ENCODE results near the gene RASGRP4. TPM values are rescaled to one million over a fixed set of nuclear protein-coding genes. Genes with fewer than 3 reads are reported as not detected.

The RASGRP4 gene, protein sequence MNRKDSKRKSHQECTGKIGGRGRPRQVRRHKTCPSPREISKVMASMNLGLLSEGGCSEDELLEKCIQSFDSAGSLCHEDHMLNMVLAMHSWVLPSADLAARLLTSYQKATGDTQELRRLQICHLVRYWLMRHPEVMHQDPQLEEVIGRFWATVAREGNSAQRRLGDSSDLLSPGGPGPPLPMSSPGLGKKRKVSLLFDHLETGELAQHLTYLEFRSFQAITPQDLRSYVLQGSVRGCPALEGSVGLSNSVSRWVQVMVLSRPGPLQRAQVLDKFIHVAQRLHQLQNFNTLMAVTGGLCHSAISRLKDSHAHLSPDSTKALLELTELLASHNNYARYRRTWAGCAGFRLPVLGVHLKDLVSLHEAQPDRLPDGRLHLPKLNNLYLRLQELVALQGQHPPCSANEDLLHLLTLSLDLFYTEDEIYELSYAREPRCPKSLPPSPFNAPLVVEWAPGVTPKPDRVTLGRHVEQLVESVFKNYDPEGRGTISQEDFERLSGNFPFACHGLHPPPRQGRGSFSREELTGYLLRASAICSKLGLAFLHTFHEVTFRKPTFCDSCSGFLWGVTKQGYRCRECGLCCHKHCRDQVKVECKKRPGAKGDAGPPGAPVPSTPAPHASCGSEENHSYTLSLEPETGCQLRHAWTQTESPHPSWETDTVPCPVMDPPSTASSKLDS
- 0.10 TPM for polyA plus RNA-seq (2013, experiment 1 of 2)
- polyA plus RNA-seq (2013, experiment 2 of 2), result 0.17 TPM

DNA sequence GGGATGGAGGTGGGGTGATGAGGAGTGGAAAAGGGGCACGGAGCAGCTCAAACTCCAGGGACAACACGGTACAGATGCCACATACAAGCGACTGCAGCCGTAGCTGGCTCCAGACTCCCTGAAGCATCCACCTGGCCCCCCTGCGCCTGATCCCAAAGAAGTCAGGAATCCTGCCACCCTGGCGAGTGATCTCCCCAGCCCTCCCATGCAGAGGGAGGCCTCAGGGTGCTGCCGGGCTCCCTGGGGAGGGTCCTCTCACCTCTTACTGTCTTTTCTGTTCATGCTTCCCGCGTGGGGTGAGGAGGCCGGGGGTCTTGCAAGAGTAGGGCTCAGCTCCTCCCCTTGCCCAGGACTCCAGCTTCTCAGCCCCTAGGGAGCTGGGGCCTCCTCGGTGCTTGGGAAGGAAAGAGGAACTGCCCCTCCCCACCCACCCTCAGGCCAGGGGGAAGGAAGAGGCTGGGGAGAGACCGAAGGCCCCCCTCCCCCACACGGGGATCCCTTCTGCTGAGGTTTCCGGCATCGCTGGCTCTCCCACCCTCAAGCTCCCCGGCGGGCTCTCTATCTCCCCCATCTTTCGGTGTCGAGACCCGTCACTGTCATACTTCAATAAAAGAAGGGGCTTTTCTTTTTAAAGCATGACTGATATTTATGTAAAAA, at the start of gene RASGRP4:
RASGRP4 (minus strand) TSS at position 410 of the 657 bp plus-strand sequence; CDS start at position 282, 128 bp downstream.
- no peak within 1 kb of the TSS for H3K27ac ChIP-seq (replicated peaks; ENCODE audit: low read length)
- no peak within 1 kb of the TSS for H3K4me2 ChIP-seq (ENCODE audit: insufficient read depth, low read length, poor library complexity, severe bottlenecking)
- peak within 1 kb of the TSS; percentile 64 for H2AFZ ChIP-seq (ENCODE audit: low read length)
- H3K9me3 ChIP-seq (replicated peaks in 1 of 2; ENCODE audit: control insufficient read depth in 2 of 2, insufficient read depth in 1 of 2, low read depth in 1 of 2, low read length in 2 of 2), result no peaks in the 10 kb centered on the region
- H4K8ac ChIP-seq (ENCODE audit: low read depth, low read length), result peak within 1 kb of the TSS; percentile 24
- H3K4ac ChIP-seq (ENCODE audit: low read length), result peak within 1 kb of the TSS; percentile 66
- H3K4me1 ChIP-seq (ENCODE audit: control insufficient read depth in 2 of 2, insufficient read depth in 1 of 2, low read depth in 1 of 2, low read length in 2 of 2), result peaks cover 0 to 2% of the 10 kb centered on the region in 2 donors
- no peak within 1 kb of the TSS for H2BK120ac ChIP-seq (ENCODE audit: low read depth, low read length)
- WGBS, 2 donors (ENCODE audit: extremely low coverage in 2 of 2, insufficient read length in 2 of 2, insufficient replicate concordance in 1 of 2), result no CpG with 5 or more reads among the region's 20 CpGs
- H2BK15ac ChIP-seq (ENCODE audit: low read length), result peak within 1 kb of the TSS; percentile 97
- H3K36me3 ChIP-seq (replicated peaks in 1 of 2; ENCODE audit: control insufficient read depth in 2 of 2, insufficient read depth in 2 of 2, low read length in 2 of 2), result no peaks in the 10 kb centered on the region
- H4K91ac ChIP-seq (ENCODE audit: low read depth, low read length, poor library complexity), result no peak within 1 kb of the TSS
- peak within 1 kb of the TSS; percentile 38 for H3K14ac ChIP-seq (ENCODE audit: low read length)
- no peaks in the 10 kb centered on the region for H3K79me1 ChIP-seq (ENCODE audit: low read depth, low read length)
- no peak within 1 kb of the TSS for H2BK5ac ChIP-seq (ENCODE audit: low read length)
- H3K18ac ChIP-seq (ENCODE audit: low read length), result peak within 1 kb of the TSS; percentile 9
- DNase-seq (ENCODE audit: low spot score), result no peak
- peak within 1 kb of the TSS; percentile 27 for H2AK5ac ChIP-seq (ENCODE audit: low read depth, low read length)
- H3K27me3 ChIP-seq (ENCODE audit: control insufficient read depth in 3 of 3, insufficient read depth in 3 of 3, low read depth in 1 of 3, low read length in 3 of 3), result peaks cover 0 to 10% (median 0%) of the 10 kb centered on the region in 3 experiments
- H3K9ac ChIP-seq (ENCODE audit: low read depth, low read length, poor library complexity), result no peak within 1 kb of the TSS
- peak within 1 kb of the TSS; percentile 22 for H2BK12ac ChIP-seq (ENCODE audit: low read length)
- no peak within 1 kb of the TSS for H3K23ac ChIP-seq (ENCODE audit: low read depth, low read length, poor library complexity)
- no peak within 1 kb of the TSS for H3K4me3 ChIP-seq (ENCODE audit: low read length in 2 of 2)

DNA sequence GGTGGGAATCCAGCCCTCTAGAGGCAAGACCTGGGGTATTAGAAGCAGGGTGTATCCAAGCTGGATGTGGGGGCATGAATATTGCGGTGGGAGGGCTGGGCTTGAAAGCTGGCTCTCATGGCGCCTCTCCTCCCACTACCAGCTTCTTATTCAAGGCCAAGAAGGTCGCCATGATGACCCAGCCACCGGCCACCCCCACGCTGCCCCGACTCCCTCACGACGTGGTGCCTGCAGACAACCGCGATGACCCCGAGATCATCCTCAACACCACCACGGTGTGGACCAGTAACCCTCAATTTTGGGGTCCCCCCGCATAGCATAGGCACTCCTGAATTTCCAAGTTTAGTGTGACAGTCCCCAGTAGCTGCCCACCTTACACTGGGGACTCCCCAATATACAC, 49.2 kb upstream of the RASGRP4 start:
- Histone ChIP-seq H2AK5ac (ENCODE audit: low read depth, low read length) (no peak overlapping the region), H2BK12ac (ENCODE audit: low read length) (no peak overlapping the region)
- no CpG with 5 or more reads among the region's 13 CpGs for WGBS, 2 donors (ENCODE audit: extremely low coverage in 2 of 2, insufficient read length in 2 of 2, insufficient replicate concordance in 1 of 2)

DNA sequence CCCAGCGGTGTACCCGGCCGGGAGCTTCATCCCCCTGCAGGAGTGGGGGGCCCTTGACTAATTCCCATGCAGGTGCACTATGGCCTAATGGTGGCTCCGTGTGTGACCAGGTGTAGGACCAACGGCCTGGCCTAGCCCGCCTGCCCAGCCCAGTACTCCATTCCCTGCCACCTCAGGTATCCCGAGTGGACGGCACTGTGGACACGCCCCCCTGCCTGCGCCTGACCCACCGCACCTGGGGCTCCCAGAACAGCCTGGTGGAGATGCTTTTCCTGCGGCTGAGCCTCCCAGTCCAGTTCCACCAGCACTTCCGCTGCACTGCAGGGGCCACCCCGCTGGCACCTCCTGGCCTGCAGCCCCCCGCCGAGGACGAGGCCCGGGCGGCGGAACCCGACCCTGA, 47.2 kb upstream of the RASGRP4 start:
- peak overlapping the region; percentile 82 for H3K14ac ChIP-seq (ENCODE audit: low read length)
- H3K4me1 ChIP-seq (ENCODE audit: control insufficient read depth in 2 of 2, insufficient read depth in 1 of 2, low read depth in 1 of 2, low read length in 2 of 2), result no peaks in the 10 kb centered on the region
- no peak overlapping the region for H3K4me2 ChIP-seq (ENCODE audit: insufficient read depth, low read length, poor library complexity, severe bottlenecking)
- peak overlapping the region; percentile 41 for H2BK12ac ChIP-seq (ENCODE audit: low read length)
- H2AK5ac ChIP-seq (ENCODE audit: low read depth, low read length), result peak overlapping the region; percentile 81
- no CpG with 5 or more reads among the region's 21 CpGs for WGBS, 2 donors (ENCODE audit: extremely low coverage in 2 of 2, insufficient read length in 2 of 2, insufficient replicate concordance in 1 of 2)
- H3K18ac ChIP-seq (ENCODE audit: low read length), result peak overlapping the region; percentile 48
- no peaks in the 10 kb centered on the region for H3K79me1 ChIP-seq (ENCODE audit: low read depth, low read length)
- peak overlapping the region; percentile 3 for H4K8ac ChIP-seq (ENCODE audit: low read depth, low read length)
- H2BK120ac ChIP-seq (ENCODE audit: low read depth, low read length), result no peak overlapping the region
- no peak overlapping the region for H3K4ac ChIP-seq (ENCODE audit: low read length)
- H3K36me3 ChIP-seq (replicated peaks in 1 of 2; ENCODE audit: control insufficient read depth in 2 of 2, insufficient read depth in 2 of 2, low read length in 2 of 2), result no peaks in the 10 kb centered on the region
- no peak overlapping the region for H2BK5ac ChIP-seq (ENCODE audit: low read length)
- no peak for DNase-seq (ENCODE audit: low spot score)
- peak overlapping the region; percentile 73 for H3K23ac ChIP-seq (ENCODE audit: low read depth, low read length, poor library complexity)
- H3K4me3 ChIP-seq (ENCODE audit: low read length in 2 of 2), result no peak overlapping the region
- H2BK15ac ChIP-seq (ENCODE audit: low read length), result no peak overlapping the region
- no peak overlapping the region for H2AFZ ChIP-seq (ENCODE audit: low read length)
- H4K91ac ChIP-seq (ENCODE audit: low read depth, low read length, poor library complexity), result no peak overlapping the region
- peaks cover 0 to under 1% (median 0%) of the 10 kb centered on the region in 3 experiments for H3K27me3 ChIP-seq (ENCODE audit: control insufficient read depth in 3 of 3, insufficient read depth in 3 of 3, low read depth in 1 of 3, low read length in 3 of 3)
- no peak overlapping the region for H3K9ac ChIP-seq (ENCODE audit: low read depth, low read length, poor library complexity)
- no peaks in the 10 kb centered on the region for H3K9me3 ChIP-seq (replicated peaks in 1 of 2; ENCODE audit: control insufficient read depth in 2 of 2, insufficient read depth in 1 of 2, low read depth in 1 of 2, low read length in 2 of 2)
- H3K27ac ChIP-seq (replicated peaks; ENCODE audit: low read length), result no peak overlapping the region

More for the DNA sequence above, 49.2 kb upstream of the RASGRP4 start:
- Histone ChIP-seq H3K18ac (ENCODE audit: low read length) (no peak overlapping the region), H2BK15ac (ENCODE audit: low read length) (no peak overlapping the region), H3K4me3 (ENCODE audit: low read length in 2 of 2) (no peak overlapping the region), H2BK5ac (ENCODE audit: low read length) (no peak overlapping the region), H2BK120ac (ENCODE audit: low read depth, low read length) (no peak overlapping the region), H3K4ac (ENCODE audit: low read length) (no peak overlapping the region), H3K79me1 (ENCODE audit: low read depth, low read length) (no peaks in the 10 kb centered on the region), H3K23ac (ENCODE audit: low read depth, low read length, poor library complexity) (no peak overlapping the region), H2AFZ (ENCODE audit: low read length) (no peak overlapping the region), H3K9me3 (replicated peaks in 1 of 2; ENCODE audit: control insufficient read depth in 2 of 2, insufficient read depth in 1 of 2, low read depth in 1 of 2, low read length in 2 of 2) (no peaks in the 10 kb centered on the region), H3K14ac (ENCODE audit: low read length) (no peak overlapping the region), H3K36me3 (replicated peaks in 1 of 2; ENCODE audit: control insufficient read depth in 2 of 2, insufficient read depth in 2 of 2, low read length in 2 of 2) (no peaks in the 10 kb centered on the region), H4K8ac (ENCODE audit: low read depth, low read length) (no peak overlapping the region), H3K27ac (replicated peaks; ENCODE audit: low read length) (no peak overlapping the region), H3K9ac (ENCODE audit: low read depth, low read length, poor library complexity) (no peak overlapping the region), H3K27me3 (ENCODE audit: control insufficient read depth in 3 of 3, insufficient read depth in 3 of 3, low read depth in 1 of 3, low read length in 3 of 3) (peaks cover 0 to 3% (median 0%) of the 10 kb centered on the region in 3 experiments), H3K4me1 (ENCODE audit: control insufficient read depth in 2 of 2, insufficient read depth in 1 of 2, low read depth in 1 of 2, low read length in 2 of 2) (no peaks in the 10 kb centered on the region), H3K4me2 (ENCODE audit: insufficient read depth, low read length, poor library complexity, severe bottlenecking) (no peak overlapping the region), H4K91ac (ENCODE audit: low read depth, low read length, poor library complexity) (no peak overlapping the region)
- no peak for DNase-seq (ENCODE audit: low spot score)

Data from neuronal stem cell (in vitro differentiated cells).